NCI-H2081 treated with DMSO at 0.1 percent for 48 hours (cell line): ENCODE results near the gene HYAL4.
"Not testable (repeated sequence)": the region's sequence is repeated elsewhere in the genome, so short reads cannot be mapped to it uniquely, and the experiment has no call there.

Experiments
- DNase-seq: peaks from one replicate; lab custom pipeline; 2025; lab: John Stamatoyannopoulos, UW

The HYAL4 gene

GRCh38 chr7:123847868-123848267 lies 2.9 kb downstream of the HYAL4 start:
- DNase-seq, result no peak

DNA sequence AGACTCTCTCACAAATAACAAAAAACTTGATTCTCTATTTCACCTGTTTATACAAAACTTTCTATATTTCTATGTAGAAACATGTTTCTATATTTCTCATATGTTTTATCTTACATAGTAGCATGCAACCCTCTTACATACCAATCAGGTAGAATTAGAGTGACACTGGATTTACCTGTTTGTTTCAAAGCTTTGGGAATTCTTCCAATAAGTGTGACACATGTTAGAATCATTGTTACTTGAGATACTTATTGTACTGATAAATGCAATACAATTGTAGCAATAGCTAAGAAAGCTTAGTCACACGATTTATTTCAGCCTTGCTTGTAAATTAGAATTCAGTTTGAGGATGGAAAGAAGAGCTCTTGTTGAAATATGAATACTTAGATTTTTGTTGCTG lies 4.9 kb downstream of the HYAL4 start:
- no peak for DNase-seq

- DNase-seq, result not testable (repeated sequence)
Observed at GRCh38 chr7:123851404-123851803, 6.4 kb downstream of the HYAL4 start.

DNA sequence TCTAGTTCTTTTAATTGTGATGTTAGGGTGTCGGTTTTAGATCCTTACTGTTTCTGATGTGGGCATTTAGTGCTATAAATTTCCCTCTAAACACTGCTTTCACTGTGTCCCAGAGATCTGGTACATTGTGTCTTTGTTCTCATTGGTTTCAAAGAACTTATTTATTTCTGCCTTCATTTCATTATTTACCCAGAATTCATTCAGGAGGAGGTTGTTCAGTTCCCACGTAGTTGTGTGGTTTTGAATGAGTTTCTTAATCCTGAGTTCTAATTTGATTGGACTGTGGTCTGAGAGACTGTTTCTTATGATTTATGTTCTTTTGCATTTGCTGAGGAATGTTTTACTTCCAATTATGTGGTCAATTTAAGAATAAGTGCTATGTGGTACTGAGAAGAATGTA lies 9.3 kb downstream of the HYAL4 start:
- DNase-seq, result not testable (repeated sequence)

- DNase-seq, result not testable (repeated sequence)
Observed at GRCh38 chr7:123856428-123856827, 11.5 kb downstream of the HYAL4 start.

GRCh38 chr7:123860848-123861247 lies 15.9 kb downstream of the HYAL4 start:
- DNase-seq, result no peak

DNA sequence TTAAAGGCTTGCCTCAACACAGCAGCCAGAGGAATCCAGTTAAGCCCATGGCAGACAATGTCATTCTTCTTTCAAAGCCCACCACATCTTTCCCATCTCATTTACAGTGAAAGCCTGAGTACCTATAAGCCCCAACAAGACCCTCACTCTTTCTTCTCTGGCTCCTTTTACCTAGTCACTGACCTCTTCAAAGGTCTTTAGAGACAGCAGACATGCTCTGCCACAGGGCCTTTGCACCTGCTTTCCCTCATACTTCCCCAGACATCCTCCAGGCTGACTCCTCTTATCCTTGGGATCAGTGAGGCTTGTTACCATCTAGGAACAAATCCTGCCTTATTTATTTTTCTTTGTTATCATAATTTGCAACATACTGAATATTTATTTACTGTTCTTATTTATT lies 17.8 kb downstream of the HYAL4 start:
- no peak for DNase-seq

DNA sequence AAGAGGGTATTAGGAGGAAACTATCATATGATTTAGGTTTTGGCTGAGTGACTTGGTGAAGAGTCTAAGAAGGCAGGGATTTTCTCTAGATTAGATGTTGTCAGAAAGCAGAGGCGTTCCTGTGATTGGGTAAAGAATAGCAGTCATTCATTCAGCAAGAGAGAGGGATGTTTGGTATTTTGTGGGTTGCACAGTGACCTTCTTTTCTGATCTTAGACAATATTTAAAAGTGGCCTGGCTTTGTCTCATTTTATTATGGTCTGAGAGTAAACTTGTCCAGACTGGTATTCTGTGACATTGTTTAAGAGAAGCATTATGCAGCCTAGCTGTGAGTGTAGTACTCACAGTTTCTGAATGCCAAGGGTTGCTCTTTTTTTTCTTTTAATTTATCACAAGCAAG lies 18.5 kb downstream of the HYAL4 start:
- no peak for DNase-seq

DNA sequence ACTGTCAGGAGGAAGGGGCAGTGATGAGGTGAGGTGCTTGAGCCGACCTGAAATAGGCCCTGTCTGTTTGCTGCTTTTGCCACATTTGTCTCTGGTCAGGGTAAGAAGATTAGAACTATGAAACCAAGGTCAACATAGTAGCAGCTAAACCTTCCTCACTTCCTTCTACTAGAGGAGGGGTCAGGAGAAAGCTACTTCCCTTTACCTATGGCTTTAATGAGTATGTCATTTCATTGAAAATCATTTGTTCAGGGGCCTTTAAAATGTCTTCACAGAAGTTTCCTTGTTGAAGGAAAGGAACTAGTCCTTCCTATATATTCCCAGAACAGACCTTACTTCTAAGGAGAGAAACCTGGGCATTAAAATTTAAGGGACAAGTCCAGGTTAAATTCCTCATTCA lies 19.0 kb downstream of the HYAL4 start:
- DNase-seq, result no peak

DNA sequence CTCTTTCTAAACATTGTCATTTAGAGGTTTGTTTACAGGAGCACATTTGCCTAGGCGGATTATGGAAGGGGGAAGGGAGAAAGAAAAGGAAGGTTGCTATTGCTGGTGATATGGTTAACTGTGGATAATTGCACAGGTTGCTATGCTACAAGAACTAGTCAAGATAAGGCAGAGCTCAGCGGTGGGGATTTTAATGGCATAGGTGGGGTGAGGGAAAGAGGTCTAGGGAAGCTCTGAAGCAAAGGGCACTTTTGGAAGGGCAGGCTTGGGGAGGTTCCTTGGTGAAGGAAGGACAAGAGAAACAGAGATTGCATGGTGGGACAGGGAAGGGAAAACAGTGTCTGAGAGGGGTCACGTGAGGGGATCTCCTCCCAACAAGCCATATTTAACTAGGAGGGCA lies 19.5 kb downstream of the HYAL4 start:
- DNase-seq, result no peak

- no peak for DNase-seq
Observed at GRCh38 chr7:123864966-123865365, 20.0 kb downstream of the HYAL4 start.

DNA sequence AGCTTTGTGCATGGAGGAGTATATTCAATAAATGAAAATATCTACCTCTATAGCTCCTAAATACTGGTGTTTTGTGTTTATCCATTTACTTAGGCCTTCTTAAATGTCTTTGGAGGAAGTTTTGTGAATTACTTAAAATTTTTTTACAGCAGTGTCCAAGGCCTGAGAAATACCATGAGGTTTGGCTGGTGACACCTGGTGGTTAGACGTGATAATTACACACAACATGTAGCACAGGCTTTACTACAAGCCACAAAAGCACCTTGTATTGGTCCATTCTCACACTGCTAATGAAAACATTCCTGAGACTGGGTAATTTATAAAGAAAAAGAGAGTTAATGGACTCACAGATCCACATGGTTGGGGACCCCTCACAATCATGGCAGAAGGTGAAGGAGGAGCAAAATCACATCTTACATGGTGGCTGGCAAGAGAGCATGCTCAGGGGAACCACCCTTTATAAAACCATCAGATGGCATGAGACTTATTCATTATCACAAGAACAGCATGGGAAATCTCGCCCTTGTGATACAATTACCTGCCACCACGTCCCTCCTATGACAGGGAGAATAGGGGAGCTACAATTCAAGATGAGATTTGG lies 20.6 kb downstream of the HYAL4 start:
- no peak for DNase-seq

GRCh38 chr7:123867225-123867624 lies 22.3 kb downstream of the HYAL4 start:
- no peak for DNase-seq

DNA sequence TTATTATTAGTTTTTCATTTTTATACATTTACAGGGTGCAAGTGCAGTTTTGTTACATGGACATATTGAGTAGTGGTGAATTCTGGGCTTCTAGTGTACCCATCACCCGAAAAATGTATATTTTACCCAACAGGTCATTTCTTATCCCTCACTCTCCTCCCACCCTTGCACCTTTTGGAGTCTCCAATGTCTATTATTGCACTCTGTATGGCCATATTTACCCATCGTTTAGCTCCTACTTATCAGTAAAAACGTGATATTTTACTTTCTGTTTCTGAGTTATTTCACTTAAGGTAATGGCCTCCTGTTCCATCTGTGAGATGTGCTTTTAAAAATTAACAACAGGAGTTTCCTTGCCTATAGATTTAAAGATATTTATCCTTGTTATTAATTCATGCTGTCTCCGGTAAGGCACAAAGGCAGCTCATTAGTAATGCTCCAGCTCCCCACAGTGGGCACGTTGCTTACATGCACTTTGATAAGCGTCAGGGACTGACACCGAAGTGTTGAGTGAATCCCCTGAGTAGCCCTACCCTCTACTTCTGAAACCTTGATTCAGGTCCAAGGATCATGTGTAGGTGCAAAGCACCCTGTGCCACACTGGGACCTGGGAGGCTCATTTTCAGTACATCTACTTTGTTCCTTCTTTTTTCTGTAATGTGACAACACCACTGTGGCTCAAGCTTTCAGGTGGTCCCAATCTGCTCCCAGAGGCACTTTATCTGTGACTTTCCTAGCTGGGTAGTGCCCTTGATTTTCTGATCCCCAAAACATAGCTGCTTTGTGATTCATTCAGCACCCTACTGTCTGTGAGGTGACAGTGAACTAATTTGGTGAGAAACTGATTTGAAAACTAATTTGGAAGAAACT lies 27.3 kb downstream of the HYAL4 start:
- peak; percentile 9 for DNase-seq

DNA sequence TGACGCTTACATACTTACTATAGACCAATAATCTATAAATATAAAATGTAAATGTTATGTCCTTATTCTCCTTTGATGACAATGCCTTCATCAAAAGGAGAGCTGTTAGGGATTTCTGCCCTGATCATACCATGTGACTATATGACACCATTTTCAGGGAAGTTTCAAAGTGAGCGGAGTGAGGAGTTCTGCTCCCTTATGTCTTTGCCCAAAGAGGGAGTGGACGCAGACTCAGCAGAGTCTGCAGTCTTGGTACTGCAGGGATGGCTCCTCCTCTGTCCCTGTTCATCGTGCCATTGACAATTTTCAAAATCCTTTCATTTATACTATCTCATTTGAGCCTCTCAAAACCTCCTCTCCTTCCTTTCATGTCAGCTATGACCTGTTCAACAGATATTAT lies 27.9 kb downstream of the HYAL4 start:
- no peak for DNase-seq

GRCh38 chr7:123876557-123877256 lies 31.7 kb downstream of the HYAL4 start:
- DNase-seq, result no peak

DNA sequence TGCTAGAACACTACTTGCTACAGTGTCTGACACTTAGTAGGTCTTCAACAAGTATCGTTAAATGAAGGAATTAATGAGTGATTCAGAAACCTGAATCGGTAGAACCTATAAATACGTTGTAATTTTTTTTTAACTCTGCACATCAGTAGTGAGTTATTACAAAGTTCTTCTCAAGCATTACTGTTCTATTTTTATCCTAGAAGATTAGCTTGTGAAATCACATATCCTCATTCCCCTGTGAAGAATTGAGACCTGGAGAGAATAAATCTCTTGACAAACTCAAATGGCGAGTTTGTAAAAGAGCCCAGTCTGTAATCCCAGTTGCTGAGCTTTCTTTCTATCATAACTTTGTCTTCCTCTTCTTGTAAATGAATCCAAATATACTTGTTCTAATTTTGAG lies 34.7 kb downstream of the HYAL4 start:
- no peak for DNase-seq

GRCh38 chr7:123881300-123881699 lies 36.3 kb downstream of the HYAL4 start:
- DNase-seq, result no peak

GRCh38 chr7:123883154-123883553 lies 38.2 kb downstream of the HYAL4 start:
- no peak for DNase-seq

DNA sequence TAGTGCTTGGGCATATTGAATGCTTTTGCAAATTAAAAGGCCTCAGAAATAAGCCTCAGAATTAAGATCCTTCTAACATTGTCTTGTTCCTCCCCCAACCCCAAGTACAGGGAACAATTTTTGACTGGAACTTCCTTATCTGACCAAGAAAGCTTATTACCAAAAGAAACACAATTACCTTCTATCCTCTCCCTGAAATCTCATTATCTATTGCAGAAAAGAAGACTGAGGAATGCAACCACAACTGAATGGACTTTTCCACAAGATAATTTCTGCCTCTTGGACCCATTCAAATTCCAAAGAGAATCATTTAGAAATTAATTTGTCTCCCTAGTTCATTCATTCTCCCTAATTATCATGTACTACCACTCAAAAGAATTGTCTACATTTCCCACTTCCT lies 43.2 kb downstream of the HYAL4 start:
- DNase-seq, result no peak

DNA sequence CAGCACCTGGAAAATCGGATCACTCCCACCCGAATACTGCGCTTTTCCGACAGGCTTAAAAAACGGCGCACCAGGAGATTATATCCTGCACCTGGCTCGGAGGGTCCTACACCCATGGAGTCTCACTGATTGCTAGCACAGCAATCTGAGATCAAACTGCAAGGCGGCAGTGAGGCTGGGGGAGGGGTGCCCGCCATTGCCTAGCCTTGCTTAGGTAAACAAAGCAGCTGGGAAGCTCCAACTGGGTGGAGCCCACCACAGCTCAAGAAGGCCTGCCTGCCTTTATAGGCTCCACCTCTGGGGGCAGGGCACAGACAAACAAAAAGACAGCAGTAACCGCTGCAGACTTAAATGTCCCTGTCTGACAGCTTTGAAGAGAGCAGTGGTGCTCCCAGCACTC lies 49.8 kb downstream of the HYAL4 start:
- not testable (repeated sequence) for DNase-seq

DNA sequence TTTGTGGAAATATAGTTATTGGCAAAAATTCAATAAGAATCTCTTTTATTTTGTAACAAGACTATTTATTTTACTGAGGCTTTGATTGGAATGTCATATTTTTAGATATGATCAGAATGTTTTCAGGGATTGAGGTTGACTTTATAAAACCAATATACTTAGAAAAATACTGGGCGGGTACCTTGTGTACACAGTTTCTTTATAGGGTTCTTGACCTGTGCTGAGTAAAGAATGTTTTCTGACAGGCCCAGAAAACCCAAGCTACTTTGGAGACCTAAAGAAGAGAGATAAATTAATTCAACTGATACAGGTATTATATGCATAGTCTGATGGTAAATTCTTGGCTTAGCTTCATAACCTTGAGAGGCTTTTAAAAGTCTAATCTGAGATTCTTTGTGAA lies 56.1 kb downstream of the HYAL4 start:
- DNase-seq, result no peak

- DNase-seq, result no peak
Observed at GRCh38 chr7:123905714-123906113, 60.7 kb downstream of the HYAL4 start.
